Kidney (tissue), 14 donors: Measurements from ENCODE around the gene ARHGAP26. TPM values are rescaled to one million over a fixed set of nuclear protein-coding genes. Genes with fewer than 3 reads are reported as not detected.

Experiments
- DNase-seq, 5 donors: peaks; one replicate each; pipeline ENCODE4 v3.0.0-alpha.2; 2013 to 2020
- FAIRE-seq: peaks from 2 replicates; lab custom pipeline; 2012; peaks lifted over from hg19 to GRCh38; lab: Jason Lieb, UNC
- H3K27ac ChIP-seq, 2 donors: one replicate each; pipeline ENCODE4 v1.7.0; 2013; ENCODE audit warnings: low read depth in 2 of 2, low read length in 2 of 2, inconsistent platforms in 1 of 2
- H3K27me3 ChIP-seq: one replicate; pipeline ENCODE4 v1.7.1; 2013; ENCODE audit warnings: low read length, inconsistent platforms; ENCODE audit not compliant: control insufficient read depth, insufficient read depth
- H3K36me3 ChIP-seq, 3 donors: one replicate each; pipeline versions ENCODE4 v1.7.0 to v1.7.1; 2013; ENCODE audit warnings: low read length in 3 of 3, control low read depth in 1 of 3, inconsistent platforms in 1 of 3; ENCODE audit not compliant: insufficient read depth in 3 of 3, control insufficient read depth in 2 of 3
- H3K4me1 ChIP-seq, 3 donors: one replicate each; pipeline versions ENCODE4 v1.7.0 to v1.7.1; 2013; ENCODE audit warnings: low read length in 3 of 3, inconsistent platforms in 1 of 3, low read depth in 1 of 3; ENCODE audit not compliant: control insufficient read depth in 2 of 3, insufficient read depth in 2 of 3
- H3K4me3 ChIP-seq, 3 donors: one replicate each; pipeline versions ENCODE4 v1.7.0 to v1.8.1; 2013; ENCODE audit warnings: low read length in 3 of 3, control low read depth in 1 of 3, inconsistent platforms in 1 of 3
- H3K9ac ChIP-seq, 3 donors: one replicate each; pipeline versions ENCODE4 v1.7.0 to v1.7.1; 2013; ENCODE audit warnings: low read length in 3 of 3, control low read depth in 1 of 3, inconsistent platforms in 1 of 3
- H3K9me3 ChIP-seq, 3 donors: one replicate each; pipeline versions ENCODE4 v1.7.0 to v1.7.1; 2013; ENCODE audit warnings: low read length in 3 of 3, control low read depth in 1 of 3, inconsistent platforms in 1 of 3; ENCODE audit not compliant: control insufficient read depth in 2 of 3, insufficient read depth in 1 of 3
- intact Hi-C: fragments of 100-400 bp; cut with DNase I; formaldehyde crosslinking; loops from one replicate; pipeline ENCODE4 v1.11.1; 2022
- polyA plus RNA-seq: library from polyadenylated mRNA; stranded (reverse); fragments of 350-450 nt; fragmentation: Illumina TruSeq; extraction: RNeasy Lipid Tissue Mini Kit (QIAGEN cat#74804); gene quantifications from one replicate; pipeline ENCODE4 v1.2.3, GENCODE V29; 2014; ENCODE audit warnings: low read depth, low replicate concordance; ENCODE audit not compliant: insufficient read depth
- total RNA-seq: library from RNA; stranded (reverse); fragmentation: NEBNext Ultra II Directional; extraction: Animal tissue kit (Norgen Biotek cat#: 25700); gene quantifications from one replicate; pipeline ENCODE4 v1.2.1, GENCODE V29; 2021
- TF ChIP-seq, protein P1 (sequence below): IDR thresholded peaks from 3 replicates; pipeline ENCODE4 v1.5.1; 2012; ENCODE audit warnings: mild to moderate bottlenecking, moderate library complexity, borderline replicate concordance; ENCODE audit not compliant: insufficient read depth; ENCODE audit errors: extremely low read depth
- donor health status: control.
- donor health status: control.
- donor health status: control.
- donor health status: control.
- donor health status: control.
- donor health status: DM: yes; HTN: yes; CAD: no.
- donor health status: Normal renal cell carcinoma (clear cell type).

ARHGAP26 gene
- total and polyA plus RNA-seq, 2 donors from 2014 or later = 2.5 to 85.7 TPM

DNA sequence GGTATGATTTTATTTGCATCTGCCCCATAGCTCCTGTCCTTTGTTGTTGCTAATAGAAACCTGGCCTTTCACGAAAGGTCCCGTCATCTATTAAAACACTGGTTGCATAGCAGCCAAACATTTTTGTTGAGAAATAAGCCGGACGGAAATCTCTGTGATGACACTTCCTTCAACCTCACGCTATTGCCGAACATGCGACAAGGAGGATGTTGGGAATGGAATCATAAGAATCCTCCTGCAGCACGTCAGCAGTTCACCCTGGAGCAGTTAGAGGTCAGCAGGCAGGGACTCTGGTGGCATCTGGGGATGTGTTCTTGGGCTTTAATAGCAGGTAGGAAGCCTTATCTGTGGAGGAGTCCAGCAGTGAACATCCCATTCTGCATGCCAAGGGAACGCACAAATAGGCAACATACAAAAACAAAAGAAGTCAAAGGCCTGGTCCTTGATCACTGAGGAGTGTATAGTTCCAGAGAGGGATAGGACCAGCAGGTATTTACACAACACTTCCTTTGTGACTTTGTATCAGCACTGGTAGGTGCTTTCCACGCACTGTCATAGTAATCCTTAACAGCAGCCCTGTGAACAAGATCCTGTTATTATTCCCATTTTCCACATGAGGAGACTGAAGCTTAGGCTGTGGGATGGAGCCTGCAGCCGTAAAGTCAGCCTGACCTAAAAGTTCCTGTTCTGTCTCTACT is 33.4 kb downstream of the ARHGAP26 start:
- Histone ChIP-seq H3K9me3 (no peaks in the 10 kb centered on the region), H3K36me3 (no peaks in the 10 kb centered on the region), H3K4me1 (no peaks in the 10 kb centered on the region), H3K4me3 (no peak overlapping the region), H3K9ac (no peak overlapping the region), H3K27me3 (no peaks in the 10 kb centered on the region), H3K27ac (peak overlapping the region in 1 of 2 donors; percentile 18)
- FAIRE-seq (no peak), DNase-seq (peak in 1 of 5 donors; percentile 58)
- intact Hi-C loops = no loop called here
- TF ChIP-seq, protein P1, sequence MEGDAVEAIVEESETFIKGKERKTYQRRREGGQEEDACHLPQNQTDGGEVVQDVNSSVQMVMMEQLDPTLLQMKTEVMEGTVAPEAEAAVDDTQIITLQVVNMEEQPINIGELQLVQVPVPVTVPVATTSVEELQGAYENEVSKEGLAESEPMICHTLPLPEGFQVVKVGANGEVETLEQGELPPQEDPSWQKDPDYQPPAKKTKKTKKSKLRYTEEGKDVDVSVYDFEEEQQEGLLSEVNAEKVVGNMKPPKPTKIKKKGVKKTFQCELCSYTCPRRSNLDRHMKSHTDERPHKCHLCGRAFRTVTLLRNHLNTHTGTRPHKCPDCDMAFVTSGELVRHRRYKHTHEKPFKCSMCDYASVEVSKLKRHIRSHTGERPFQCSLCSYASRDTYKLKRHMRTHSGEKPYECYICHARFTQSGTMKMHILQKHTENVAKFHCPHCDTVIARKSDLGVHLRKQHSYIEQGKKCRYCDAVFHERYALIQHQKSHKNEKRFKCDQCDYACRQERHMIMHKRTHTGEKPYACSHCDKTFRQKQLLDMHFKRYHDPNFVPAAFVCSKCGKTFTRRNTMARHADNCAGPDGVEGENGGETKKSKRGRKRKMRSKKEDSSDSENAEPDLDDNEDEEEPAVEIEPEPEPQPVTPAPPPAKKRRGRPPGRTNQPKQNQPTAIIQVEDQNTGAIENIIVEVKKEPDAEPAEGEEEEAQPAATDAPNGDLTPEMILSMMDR = no peak

GRCh38 chr5:142805339-142805738 is 35.2 kb downstream of the ARHGAP26 start:
- FAIRE-seq (no peak), DNase-seq (no peak)
- Histone ChIP-seq H3K27me3 (no peaks in the 10 kb centered on the region), H3K9me3 (no peaks in the 10 kb centered on the region), H3K27ac (no peak overlapping the region), H3K4me1 (peaks cover 0 to 4% (median 4%) of the 10 kb centered on the region in 3 donors), H3K36me3 (no peaks in the 10 kb centered on the region), H3K9ac (no peak overlapping the region), H3K4me3 (no peak overlapping the region)
- TF ChIP-seq, protein P1 = no peak
- intact Hi-C loops = no loop called here

GRCh38 chr5:142806841-142807267 is 36.7 kb downstream of the ARHGAP26 start:
- H3K9ac ChIP-seq = no peak overlapping the region
- TF ChIP-seq, protein P1 = no peak
- no peak for DNase-seq
- H3K27ac ChIP-seq = no peak overlapping the region
- H3K4me3 ChIP-seq = no peak overlapping the region
- intact Hi-C loops = no loop called here
- H3K4me1 ChIP-seq = peaks cover 0 to 11% (median 4%) of the 10 kb centered on the region in 3 donors
- H3K9me3 ChIP-seq = no peaks in the 10 kb centered on the region
- no peaks in the 10 kb centered on the region for H3K27me3 ChIP-seq
- no peaks in the 10 kb centered on the region for H3K36me3 ChIP-seq
- FAIRE-seq = no peak
